ENCODE measurements around the gene SLC26A9. TPM values are rescaled to one million over a fixed set of nuclear protein-coding genes. Genes with fewer than 3 reads are reported as not detected.
A peak's percentile ranks its signal among the peaks of the same experiment; 100 is the strongest.

The SLC26A9 gene
- total and polyA plus RNA-seq, 9 of the 15 experiments (the other 6 are each of a cell fraction or from before 2014, with no cell fraction given), result 0.03 TPM; not detected in 8

DNA sequence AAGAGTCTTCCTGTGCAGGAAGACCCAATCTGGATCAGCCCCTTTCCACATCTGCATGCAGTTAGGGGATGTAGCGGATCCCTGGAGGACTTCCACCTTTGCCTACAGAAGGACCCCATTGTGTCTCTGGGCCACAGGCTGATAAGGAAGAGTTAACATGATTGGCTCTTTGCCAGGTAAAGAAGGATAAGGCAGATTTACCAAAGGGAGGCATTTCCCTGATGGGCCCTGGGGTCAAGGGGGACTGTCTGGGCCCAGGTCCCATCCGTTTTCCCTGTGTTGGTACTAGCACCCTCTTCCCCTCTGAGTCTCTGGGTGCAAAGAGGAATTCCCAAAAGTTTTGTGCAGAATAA, 29.1 kb downstream of the SLC26A9 start:
- CTCF ChIA-PET (ENCODE audit: low intra/inter-chr PET ratio), result no interaction called here
- intact Hi-C loops (cut with micrococcal nuclease), result no loop called here
- H3K4me1 ChIP-seq (replicated peaks in 1 of 2; ENCODE audit: control insufficient read depth in 2 of 2, insufficient read depth in 2 of 2, low read length in 2 of 2), result no peaks in the 10 kb centered on the region
- H4K20me1 ChIP-seq (replicated peaks; ENCODE audit: control insufficient read depth, insufficient read depth, low read length), result peaks cover 3% of the 10 kb centered on the region
- no peaks in the 10 kb centered on the region for H3K9me3 ChIP-seq (replicated peaks; ENCODE audit: control insufficient read depth, insufficient read depth, low read depth, low read length)
- H3K27me3 ChIP-seq (ENCODE audit: control insufficient read depth in 2 of 2, insufficient read depth in 2 of 2, low read length in 2 of 2), result peaks cover 15 to 35% of the 10 kb centered on the region in 2 experiments
- ATAC-seq, result no peak
- TF ChIP-seq GTF2F1 (IDR thresholded peaks at IDR 0.05; ENCODE audit: low read depth, low read length) (no peak), NFIC (IDR thresholded peaks at IDR 0.05) (peak; percentile 73), KAT2B (IDR thresholded peaks at IDR 0.05; ENCODE audit: low read depth, low read length) (no peak), RBM22 (IDR thresholded peaks at IDR 0.05; ENCODE audit: low read depth, low read length, poor library complexity, severe bottlenecking) (no peak)
- TF ChIP-seq, protein P1, sequence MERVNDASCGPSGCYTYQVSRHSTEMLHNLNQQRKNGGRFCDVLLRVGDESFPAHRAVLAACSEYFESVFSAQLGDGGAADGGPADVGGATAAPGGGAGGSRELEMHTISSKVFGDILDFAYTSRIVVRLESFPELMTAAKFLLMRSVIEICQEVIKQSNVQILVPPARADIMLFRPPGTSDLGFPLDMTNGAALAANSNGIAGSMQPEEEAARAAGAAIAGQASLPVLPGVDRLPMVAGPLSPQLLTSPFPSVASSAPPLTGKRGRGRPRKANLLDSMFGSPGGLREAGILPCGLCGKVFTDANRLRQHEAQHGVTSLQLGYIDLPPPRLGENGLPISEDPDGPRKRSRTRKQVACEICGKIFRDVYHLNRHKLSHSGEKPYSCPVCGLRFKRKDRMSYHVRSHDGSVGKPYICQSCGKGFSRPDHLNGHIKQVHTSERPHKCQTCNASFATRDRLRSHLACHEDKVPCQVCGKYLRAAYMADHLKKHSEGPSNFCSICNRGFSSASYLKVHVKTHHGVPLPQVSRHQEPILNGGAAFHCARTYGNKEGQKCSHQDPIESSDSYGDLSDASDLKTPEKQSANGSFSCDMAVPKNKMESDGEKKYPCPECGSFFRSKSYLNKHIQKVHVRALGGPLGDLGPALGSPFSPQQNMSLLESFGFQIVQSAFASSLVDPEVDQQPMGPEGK (CRISPR knock-in tag; IDR thresholded peaks at IDR 0.05; ENCODE audit: borderline replicate concordance), result no peak
- no peak overlapping the region for H3K4me2 ChIP-seq (ENCODE audit: insufficient read depth, low read length)
- no TSS peak for BruUV-seq (replicated peaks)
- H3K4me3 ChIP-seq, result no peak overlapping the region
- FAIRE-seq, result no peak
- no peak overlapping the region for H2AFZ ChIP-seq (ENCODE audit: low read depth, low read length)
- no peak for DNase-seq (ENCODE audit: extremely low read depth in 1 of 4, low spot score in 3 of 4)
- in situ Hi-C loops (cut with MboI), result no loop called here
- POLR2A ChIA-PET, result interaction anchor here (0.7 kb wide), 1 partner anchor 14 kb away, joined by 4 read pairs; no protein-coding TSS in a partner anchor
- H3K27ac ChIP-seq (ENCODE audit: extremely low read depth, low read depth, low read length), result no peak overlapping the region
- no peak overlapping the region for H3K9ac ChIP-seq (ENCODE audit: insufficient read depth in 1 of 2, low read depth in 2 of 2, low read length in 2 of 2)
- H3K79me2 ChIP-seq (ENCODE audit: control insufficient read depth, insufficient read depth, low read length), result no peaks in the 10 kb centered on the region
- WGBS (ENCODE audit: insufficient coverage, low coverage, missing lambda C conversion rate), result 25% methylated on average over 2 of the region's 2 CpGs
- H3K36me3 ChIP-seq (ENCODE audit: control insufficient read depth, insufficient read depth, low read length), result no peaks in the 10 kb centered on the region
- no peaks in the 10 kb centered on the region for H3K9me1 ChIP-seq (ENCODE audit: control insufficient read depth, insufficient read depth, low read length)
